ENCODE data around the gene DDHD1. TPM values are rescaled to one million over a fixed set of nuclear protein-coding genes. Genes with fewer than 3 reads are reported as not detected.

Gene DDHD1
- total RNA-seq, 1 donor from 2014 or later, result 6.7 TPM

- Histone ChIP-seq H3K27me3 (ENCODE audit: low read depth) (no peaks in the 10 kb centered on the region), H3K27ac (replicated peaks) (peak overlapping the region; percentile 38), H3K9me3 (replicated peaks) (no peaks in the 10 kb centered on the region), H3K4me1 (peaks cover 21% of the 10 kb centered on the region), H3K4me3 (no peak overlapping the region), H3K36me3 (no peaks in the 10 kb centered on the region)
- DNase-seq, result no peak
- intact Hi-C loops (cut with micrococcal nuclease), result no loop called here
- no peak for TF ChIP-seq CTCF (IDR thresholded peaks at IDR 0.05; ENCODE audit: borderline replicate concordance)
Measured at GRCh38 chr14:53010193-53011040, 142.7 kb downstream of the DDHD1 start.

GRCh38 chr14:53006931-53007562 is 146.1 kb downstream of the DDHD1 start:
- no peaks in the 10 kb centered on the region for H3K9me3 ChIP-seq (replicated peaks)
- H3K4me3 ChIP-seq, result no peak overlapping the region
- H3K27me3 ChIP-seq (ENCODE audit: low read depth), result no peaks in the 10 kb centered on the region
- no peak for TF ChIP-seq CTCF (IDR thresholded peaks at IDR 0.05; ENCODE audit: borderline replicate concordance)
- intact Hi-C loops (cut with micrococcal nuclease), result no loop called here
- H3K36me3 ChIP-seq, result no peaks in the 10 kb centered on the region
- peaks cover 26% of the 10 kb centered on the region for H3K4me1 ChIP-seq
- no peak for DNase-seq
- no peak overlapping the region for H3K27ac ChIP-seq (replicated peaks)

- H3K36me3 ChIP-seq, result no peaks in the 10 kb centered on the region
- H3K9me3 ChIP-seq (replicated peaks), result no peaks in the 10 kb centered on the region
- peaks cover 17% of the 10 kb centered on the region for H3K4me1 ChIP-seq
- H3K27me3 ChIP-seq (ENCODE audit: low read depth), result no peaks in the 10 kb centered on the region
- intact Hi-C loops (cut with micrococcal nuclease), result no loop called here
- H3K27ac ChIP-seq (replicated peaks), result no peak overlapping the region
- no peak for DNase-seq
- no peak for TF ChIP-seq CTCF (IDR thresholded peaks at IDR 0.05; ENCODE audit: borderline replicate concordance)
- H3K4me3 ChIP-seq, result no peak overlapping the region
Measured at GRCh38 chr14:53004976-53005375, 148.1 kb downstream of the DDHD1 start.

GRCh38 chr14:53003776-53004175 is 149.3 kb downstream of the DDHD1 start:
- peaks cover 17% of the 10 kb centered on the region for H3K4me1 ChIP-seq
- no peaks in the 10 kb centered on the region for H3K36me3 ChIP-seq
- DNase-seq, result no peak
- H3K27me3 ChIP-seq (ENCODE audit: low read depth), result no peaks in the 10 kb centered on the region
- TF ChIP-seq CTCF (IDR thresholded peaks at IDR 0.05; ENCODE audit: borderline replicate concordance), result no peak
- no peaks in the 10 kb centered on the region for H3K9me3 ChIP-seq (replicated peaks)
- H3K27ac ChIP-seq (replicated peaks), result no peak overlapping the region
- H3K4me3 ChIP-seq, result no peak overlapping the region
- intact Hi-C loops (cut with micrococcal nuclease), result no loop called here

GRCh38 chr14:53002576-53002975 is 150.5 kb downstream of the DDHD1 start:
- no peak for TF ChIP-seq CTCF (IDR thresholded peaks at IDR 0.05; ENCODE audit: borderline replicate concordance)
- no peaks in the 10 kb centered on the region for H3K27me3 ChIP-seq (ENCODE audit: low read depth)
- intact Hi-C loops (cut with micrococcal nuclease), result no loop called here
- no peaks in the 10 kb centered on the region for H3K36me3 ChIP-seq
- no peaks in the 10 kb centered on the region for H3K9me3 ChIP-seq (replicated peaks)
- peaks cover 17% of the 10 kb centered on the region for H3K4me1 ChIP-seq
- H3K4me3 ChIP-seq, result no peak overlapping the region
- H3K27ac ChIP-seq (replicated peaks), result no peak overlapping the region
- no peak for DNase-seq

All from left ventricle myocardium inferior (tissue), 1 donor.